ENCODE measurements around the gene LPIN1.

- TF ChIP-seq ZNF761 (CRISPR knock-in tag; conservative IDR thresholded peaks at IDR 0.05) (no peak), MAX (IDR thresholded peaks at IDR 0.05) (no peak), CTCF (CRISPR knock-in tag; IDR thresholded peaks at IDR 0.05) (no peak), ZFY (CRISPR knock-in tag; IDR thresholded peaks at IDR 0.05) (no peak)
Observed at GRCh38 chr2:11830708-11831301, 84.4 kb downstream of the LPIN1 start.
